Adrenal gland (tissue), 5 donors: ENCODE measurements around the gene ZNF654.

Experiments used
- CTCF ChIP-seq, 6 experiments: fragments of 450-650 bp in 4 of 6; fragments of 200-600 bp in 2 of 6; sonication (generic) in 1 of 6; IDR thresholded peaks; 1 replicate in 5 of 6; 2 replicates in 1 of 6; pipeline versions ENCODE4 v1.5.1 to v1.8.0; 2016 to 2021; ENCODE audit warnings: antibody characterized with exemption in 6 of 6, mild to moderate bottlenecking in 2 of 6, moderate library complexity in 1 of 6
- POLR2A ChIP-seq, 2 donors: fragments of 450-650 bp; IDR thresholded peaks; one replicate each; pipeline ENCODE4 v1.6.1; 2017; ENCODE audit warnings: antibody characterized with exemption in 2 of 2, mild to moderate bottlenecking in 2 of 2, moderate library complexity in 1 of 2
- donor health status: DM: no; HTN: no; CAD: no.

GRCh38 chr3:88082854-88083253 is 23.8 kb downstream of the ZNF654 start:
- TF ChIP-seq CTCF (IDR thresholded peaks at IDR 0.05) (no peak), POLR2A (IDR thresholded peaks at IDR 0.05) (no peak)
